Esophagus squamous epithelium (tissue), 4 donors: ENCODE measurements around the gene KCNJ6.

Experiments
- POLR2A ChIP-seq, 4 donors: fragments of 450-650 bp; IDR thresholded peaks; one replicate each; pipeline ENCODE4 v1.6.1; 2017; ENCODE audit warnings: antibody characterized with exemption in 4 of 4, mild to moderate bottlenecking in 4 of 4, moderate library complexity in 3 of 4
- TF ChIP-seq, protein P1 (sequence below), 6 experiments: fragments of 450-650 bp in 4 of 6; fragments of 200-600 bp in 2 of 6; sonication (generic) in 2 of 6; IDR thresholded peaks; one replicate each; pipeline ENCODE4 v1.5.1; 2016 to 2019; ENCODE audit warnings: antibody characterized with exemption in 6 of 6, mild to moderate bottlenecking in 4 of 6, moderate library complexity in 4 of 6

DNA sequence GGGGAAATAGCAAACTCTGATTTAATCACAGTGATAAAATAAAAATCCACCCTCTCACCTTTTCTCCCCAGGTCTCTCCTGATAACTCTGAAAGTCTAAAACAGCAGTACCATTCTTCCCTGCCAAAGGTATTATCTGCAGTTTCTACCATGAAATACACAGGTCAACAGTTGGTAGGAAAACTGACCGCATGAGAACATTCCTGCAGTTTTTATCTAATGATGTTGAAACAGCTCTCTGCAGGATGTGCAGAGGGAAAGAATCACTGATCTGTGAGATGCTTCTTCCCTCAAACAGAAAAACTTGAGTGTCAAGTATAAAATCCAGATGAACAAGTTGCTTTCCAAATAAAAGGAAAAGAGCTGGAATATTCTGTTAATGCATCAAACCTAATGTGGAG, 39.1 kb downstream of the KCNJ6 start:
- TF ChIP-seq POLR2A (IDR thresholded peaks at IDR 0.05), result no peak
- TF ChIP-seq, protein P1, sequence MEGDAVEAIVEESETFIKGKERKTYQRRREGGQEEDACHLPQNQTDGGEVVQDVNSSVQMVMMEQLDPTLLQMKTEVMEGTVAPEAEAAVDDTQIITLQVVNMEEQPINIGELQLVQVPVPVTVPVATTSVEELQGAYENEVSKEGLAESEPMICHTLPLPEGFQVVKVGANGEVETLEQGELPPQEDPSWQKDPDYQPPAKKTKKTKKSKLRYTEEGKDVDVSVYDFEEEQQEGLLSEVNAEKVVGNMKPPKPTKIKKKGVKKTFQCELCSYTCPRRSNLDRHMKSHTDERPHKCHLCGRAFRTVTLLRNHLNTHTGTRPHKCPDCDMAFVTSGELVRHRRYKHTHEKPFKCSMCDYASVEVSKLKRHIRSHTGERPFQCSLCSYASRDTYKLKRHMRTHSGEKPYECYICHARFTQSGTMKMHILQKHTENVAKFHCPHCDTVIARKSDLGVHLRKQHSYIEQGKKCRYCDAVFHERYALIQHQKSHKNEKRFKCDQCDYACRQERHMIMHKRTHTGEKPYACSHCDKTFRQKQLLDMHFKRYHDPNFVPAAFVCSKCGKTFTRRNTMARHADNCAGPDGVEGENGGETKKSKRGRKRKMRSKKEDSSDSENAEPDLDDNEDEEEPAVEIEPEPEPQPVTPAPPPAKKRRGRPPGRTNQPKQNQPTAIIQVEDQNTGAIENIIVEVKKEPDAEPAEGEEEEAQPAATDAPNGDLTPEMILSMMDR (IDR thresholded peaks at IDR 0.05), result no peak
